ENCODE measurements around the gene CAT.
"Not testable (repeated sequence)": the region's sequence is repeated elsewhere in the genome, so short reads cannot be mapped to it uniquely, and the experiment has no call there.

The CAT gene

DNA sequence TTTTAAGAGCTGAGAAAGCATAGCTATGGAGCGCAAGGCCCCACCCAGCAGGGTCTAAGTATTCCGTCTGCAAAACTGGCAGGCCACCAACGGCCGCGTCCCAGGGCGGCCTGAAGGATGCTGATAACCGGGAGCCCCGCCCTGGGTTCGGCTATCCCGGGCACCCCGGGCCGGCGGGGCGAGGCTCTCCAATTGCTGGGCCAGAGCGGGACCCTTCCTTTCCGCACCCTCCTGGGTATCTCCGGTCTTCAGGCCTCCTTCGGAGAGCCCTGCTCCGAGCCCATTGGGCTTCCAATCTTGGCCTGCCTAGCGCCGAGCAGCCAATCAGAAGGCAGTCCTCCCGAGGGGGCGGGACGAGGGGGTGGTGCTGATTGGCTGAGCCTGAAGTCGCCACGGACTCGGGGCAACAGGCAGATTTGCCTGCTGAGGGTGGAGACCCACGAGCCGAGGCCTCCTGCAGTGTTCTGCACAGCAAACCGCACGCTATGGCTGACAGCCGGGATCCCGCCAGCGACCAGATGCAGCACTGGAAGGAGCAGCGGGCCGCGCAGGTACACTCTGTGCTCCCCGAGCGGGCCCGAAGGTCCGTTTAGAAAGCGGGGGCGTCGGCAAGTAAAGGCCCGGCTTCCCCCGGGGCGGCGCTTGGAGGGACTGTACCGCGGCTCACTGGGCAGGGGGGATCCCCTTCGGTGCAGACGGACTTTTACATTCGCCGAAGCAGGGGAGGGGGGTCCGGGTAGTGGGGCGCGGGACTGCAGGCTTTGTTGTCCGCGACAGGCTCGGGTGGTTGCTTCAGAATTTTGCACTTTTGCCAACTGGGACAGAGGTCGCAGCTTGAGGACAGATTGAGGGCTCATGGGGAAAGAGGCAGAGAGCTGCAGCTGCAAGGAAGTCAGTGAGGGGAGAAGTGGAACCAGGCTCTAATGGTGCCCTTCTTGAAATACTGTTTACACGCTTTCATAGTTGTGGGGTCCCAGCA lies at the start of gene CAT:
Gene CAT (plus strand): TSS at position 406 of the 979 bp plus-strand sequence. CDS start 80 bp downstream, at position 486.
- peak; percentile 97 for DNase-seq

GRCh38 chr11:34394771-34395300 lies 43.9 kb upstream of the CAT start:
- no peak for DNase-seq

GRCh38 chr11:34395916-34396550 lies 42.7 kb upstream of the CAT start:
- DNase-seq = no peak

DNA sequence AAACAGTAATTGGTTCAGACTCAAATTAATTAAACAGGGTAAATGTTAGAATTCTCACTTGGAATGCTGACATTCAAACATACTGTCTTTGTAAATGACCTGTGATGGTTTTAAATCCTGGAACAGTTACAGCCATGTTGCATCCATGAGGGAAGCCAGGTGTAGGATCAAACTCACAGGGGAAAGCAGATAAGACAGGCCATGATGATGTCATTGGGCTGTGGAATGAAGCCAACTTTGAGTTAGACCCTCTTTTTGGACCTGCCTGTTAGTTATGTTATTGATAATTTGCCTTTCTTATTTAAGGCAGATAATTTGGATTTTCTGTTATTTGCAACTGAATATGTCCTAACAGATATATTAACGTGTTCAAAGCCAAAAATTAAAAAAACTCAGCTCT lies 41.6 kb upstream of the CAT start:
- no peak for DNase-seq

- DNase-seq = no peak
Observed at GRCh38 chr11:34397811-34398210, 40.9 kb upstream of the CAT start.

DNA sequence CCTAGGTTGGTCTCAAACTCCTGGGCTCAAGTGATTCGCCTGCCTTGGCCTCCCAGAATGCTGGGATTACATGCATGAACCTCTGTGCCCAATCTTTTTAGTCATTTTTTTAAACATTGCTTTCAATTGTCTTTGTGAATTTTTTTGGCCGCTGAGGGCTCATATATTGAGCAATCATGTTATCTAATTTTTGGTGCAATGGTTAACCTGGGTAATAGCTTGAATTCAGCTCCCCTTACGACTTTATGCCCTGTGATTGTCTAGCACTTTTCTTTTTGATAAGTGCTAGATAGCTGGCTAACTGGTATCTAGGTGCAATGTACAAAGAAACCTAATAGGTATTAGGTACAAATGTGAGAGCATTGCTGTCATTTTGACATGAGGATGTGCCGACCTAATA lies 35.3 kb upstream of the CAT start:
- DNase-seq = no peak

DNA sequence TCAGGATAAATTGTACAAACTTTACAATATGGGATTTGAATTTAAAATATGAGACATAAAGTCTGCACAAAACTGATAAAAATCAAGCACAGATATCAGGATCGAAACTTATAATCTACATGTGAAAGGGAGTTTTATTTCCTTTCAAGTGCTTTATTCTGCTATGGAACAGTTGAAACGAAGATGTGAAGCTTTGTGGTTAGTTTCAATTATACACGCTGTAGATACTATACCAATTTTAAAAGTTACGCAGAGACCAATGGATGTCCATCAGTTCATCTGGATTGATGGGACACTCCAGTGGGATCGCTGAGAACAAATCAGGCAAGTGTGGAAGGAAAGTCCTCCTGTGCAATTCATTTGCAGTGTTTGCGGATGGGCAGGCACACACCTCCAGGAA lies 34.5 kb upstream of the CAT start:
- DNase-seq = no peak

DNA sequence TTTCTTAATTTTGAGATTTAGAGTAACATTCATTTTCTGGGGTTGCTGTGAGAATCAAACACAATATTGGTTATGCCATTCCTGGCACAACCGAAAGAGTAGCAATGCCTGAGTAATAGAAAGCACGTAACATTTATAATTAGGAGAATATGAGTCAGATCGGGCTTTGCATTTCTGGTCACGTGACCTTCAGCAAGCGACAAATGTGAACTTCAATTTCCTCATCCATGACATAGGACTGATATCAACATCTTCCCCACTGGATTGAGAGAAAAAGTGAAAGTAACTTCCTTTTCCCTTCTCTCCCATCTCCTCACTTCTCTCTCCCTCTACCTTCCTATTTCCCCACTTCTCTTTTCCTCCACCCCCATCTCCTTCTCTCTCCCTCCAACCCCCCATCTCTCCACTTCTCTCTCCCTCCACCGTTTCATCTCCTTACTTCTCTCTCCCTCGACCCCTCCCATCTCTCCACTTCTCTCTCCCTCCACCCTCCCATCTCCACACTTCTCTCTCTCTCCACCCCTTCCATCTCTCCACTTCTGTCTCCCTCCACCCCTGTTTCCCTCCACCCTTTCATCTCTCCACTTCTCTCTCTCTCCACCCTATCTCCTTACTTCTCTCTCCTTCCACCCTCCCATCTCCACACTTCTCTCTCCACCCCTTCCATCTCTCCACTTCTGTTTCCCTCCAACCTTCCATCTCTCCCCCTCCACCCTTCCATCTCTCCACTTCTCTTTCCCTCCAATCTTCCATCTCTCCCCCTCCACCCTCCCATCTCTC lies 33.5 kb upstream of the CAT start:
- no peak for DNase-seq

- DNase-seq = no peak
Observed at GRCh38 chr11:34406413-34406812, 32.3 kb upstream of the CAT start.

- no peak for DNase-seq
Observed at GRCh38 chr11:34407121-34407813, 31.5 kb upstream of the CAT start.

DNA sequence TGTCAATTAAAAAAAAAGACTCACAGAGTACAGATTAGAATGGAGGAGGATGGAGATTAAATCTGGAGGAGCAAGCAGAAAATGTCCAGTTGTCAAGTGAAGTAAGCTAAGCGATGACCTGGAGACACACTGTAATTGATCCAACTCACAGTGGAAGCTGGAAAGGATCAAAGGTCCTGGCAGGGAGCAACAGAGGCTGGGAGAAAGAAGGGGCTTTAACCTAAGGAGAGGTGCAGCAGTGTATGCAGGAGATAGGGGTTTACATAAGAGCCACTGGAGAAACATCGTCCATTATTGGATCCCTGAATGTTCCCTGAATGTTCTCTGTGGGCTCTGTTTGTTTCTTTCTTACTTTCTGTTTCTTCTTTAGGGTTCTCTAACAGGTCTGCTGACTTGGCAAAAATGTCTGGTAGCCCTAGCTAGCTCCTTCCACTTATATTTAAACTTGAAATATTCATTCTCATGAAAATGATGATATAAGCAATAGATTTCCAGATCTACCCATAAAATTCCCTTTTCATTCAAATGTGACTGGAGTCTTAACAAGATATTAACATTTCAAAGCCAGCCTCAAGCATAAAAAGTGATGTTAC lies 30.1 kb upstream of the CAT start:
- DNase-seq = no peak

- no peak for DNase-seq
Observed at GRCh38 chr11:34411111-34411510, 27.6 kb upstream of the CAT start.

- DNase-seq = no peak
Observed at GRCh38 chr11:34411791-34412190, 26.9 kb upstream of the CAT start.

GRCh38 chr11:34413263-34413662 lies 25.5 kb upstream of the CAT start:
- DNase-seq = no peak

GRCh38 chr11:34415538-34415937 lies 23.2 kb upstream of the CAT start:
- no peak for DNase-seq

DNA sequence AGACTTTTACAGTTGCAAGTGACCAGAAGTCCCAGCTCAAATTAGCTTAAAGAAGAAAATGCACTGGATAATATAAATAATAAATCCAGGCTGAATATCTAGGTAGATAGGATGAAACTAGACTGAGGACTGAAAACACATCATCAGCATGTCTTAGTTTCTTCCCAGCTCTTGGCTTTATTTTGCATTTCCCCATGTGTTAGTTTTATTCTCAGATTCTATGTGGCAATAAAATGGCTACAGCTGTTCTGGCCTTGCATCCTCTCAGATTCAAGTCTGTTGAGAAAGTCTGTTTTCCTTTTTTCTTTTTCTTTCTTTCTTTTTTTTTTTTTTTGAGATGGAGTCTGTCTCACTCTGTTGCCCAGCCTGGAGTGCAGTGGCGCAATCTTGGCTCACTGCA lies 22.6 kb upstream of the CAT start:
- DNase-seq = no peak

GRCh38 chr11:34416766-34417165 lies 22.0 kb upstream of the CAT start:
- DNase-seq = no peak

- DNase-seq = no peak
Observed at GRCh38 chr11:34417202-34417601, 21.5 kb upstream of the CAT start.

- DNase-seq = no peak
Observed at GRCh38 chr11:34419158-34419557, 19.6 kb upstream of the CAT start.

DNA sequence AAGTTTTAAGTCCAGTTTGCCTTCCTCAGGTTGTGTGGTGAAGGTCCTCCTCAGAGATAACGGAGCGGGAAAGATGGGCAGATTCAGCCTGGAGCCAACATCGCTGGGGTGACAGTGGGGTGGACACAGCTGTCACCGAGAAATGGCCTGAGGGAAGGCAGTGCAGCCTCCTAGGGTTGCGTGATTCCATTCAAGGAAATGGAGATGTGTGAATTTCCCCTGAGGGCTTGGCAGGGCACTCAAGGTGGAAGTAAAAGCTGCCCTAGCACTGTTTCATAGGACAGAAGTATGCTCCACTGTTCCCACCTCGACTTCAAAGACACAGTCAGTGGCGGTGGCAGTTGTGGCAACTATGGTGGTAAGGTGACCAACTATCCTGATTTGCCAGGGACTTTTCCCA lies 15.4 kb upstream of the CAT start:
- no peak for DNase-seq

DNA sequence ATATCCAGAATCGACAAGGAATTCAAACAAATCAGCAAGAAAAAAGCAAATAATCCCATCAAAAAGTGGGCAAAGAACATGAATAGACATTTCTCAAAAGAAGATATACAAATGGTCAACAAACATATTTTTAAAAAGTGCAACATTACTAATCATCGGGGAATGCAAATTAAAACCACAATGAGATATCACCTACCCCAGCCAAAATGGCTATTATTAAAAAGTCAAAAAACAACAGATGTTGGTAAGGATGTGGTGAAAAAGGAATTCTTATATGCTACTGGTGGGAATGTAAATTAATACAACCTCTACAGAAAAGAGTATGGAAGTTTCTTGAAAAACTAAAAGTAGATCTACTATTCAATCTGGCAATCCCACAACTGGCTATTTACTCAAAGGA lies 13.9 kb upstream of the CAT start:
- not testable (repeated sequence) for DNase-seq

- no peak for DNase-seq
Observed at GRCh38 chr11:34425360-34425759, 13.4 kb upstream of the CAT start.

All from NCI-H526 treated with DMSO at 0.1 percent for 48 hours (cell line).